HG03439 (cell line): Measurements from ENCODE around the gene PEX14.
"Not testable (repeated sequence)": the region's sequence is repeated elsewhere in the genome, so short reads cannot be mapped to it uniquely, and the experiment has no call there.

ENCODE experiments used
- ATAC-seq: cut with Tn5 transposase; IDR thresholded peaks from one replicate; pipeline ENCODE4 v1.9.1; 2021; ENCODE audit warnings: mild to moderate bottlenecking, moderate library complexity; ENCODE audit not compliant: unreplicated experiment

PEX14 gene

GRCh38 chr1:10494418-10494753, 19.6 kb downstream of the PEX14 start:
- ATAC-seq = no peak

- peak; percentile 60 for ATAC-seq
Measured at GRCh38 chr1:10494754-10495474, 20.2 kb downstream of the PEX14 start.

DNA sequence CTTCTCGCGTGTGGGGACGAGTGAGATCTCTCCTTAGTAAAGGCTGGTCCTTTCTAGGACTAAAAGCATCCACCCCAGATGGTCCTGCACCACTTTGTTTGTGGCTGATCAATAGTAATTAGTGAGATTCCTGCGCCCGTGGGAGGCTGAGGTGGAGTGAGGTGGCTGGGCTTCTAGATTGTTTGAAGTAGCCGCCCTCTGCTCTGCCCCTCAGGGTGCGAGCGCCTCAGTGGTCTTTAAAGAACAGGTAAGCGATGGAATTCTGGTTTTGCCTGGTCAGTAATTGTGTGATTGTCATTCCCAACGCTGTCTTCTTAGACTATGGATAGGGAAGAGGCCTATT, 20.7 kb downstream of the PEX14 start:
- no peak for ATAC-seq

- no peak for ATAC-seq
Measured at GRCh38 chr1:10495952-10496351, 21.2 kb downstream of the PEX14 start.

DNA sequence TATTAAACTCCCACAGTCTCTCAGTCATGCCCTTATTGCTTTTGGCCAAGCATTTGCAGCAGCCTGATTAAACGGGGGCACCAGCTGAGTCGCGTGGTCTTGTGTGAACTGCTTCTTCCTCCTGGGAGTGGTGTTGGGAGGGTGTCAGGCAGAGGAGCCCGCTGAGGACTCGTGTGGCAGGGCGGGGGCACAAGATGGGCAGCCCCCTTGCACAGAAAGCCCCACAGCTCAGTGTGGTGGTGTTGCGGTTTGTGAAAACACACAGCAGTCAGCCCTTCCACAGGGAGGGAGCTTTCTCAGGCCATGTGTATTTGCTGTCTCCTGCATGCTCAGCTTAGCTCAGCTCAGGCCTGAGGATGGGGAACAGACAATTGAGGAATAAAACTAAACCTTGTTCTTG, 22.4 kb downstream of the PEX14 start:
- no peak for ATAC-seq

- ATAC-seq = no peak
Measured at GRCh38 chr1:10498231-10498630, 23.5 kb downstream of the PEX14 start.

GRCh38 chr1:10502206-10502605, 27.5 kb downstream of the PEX14 start:
- no peak for ATAC-seq

- ATAC-seq = no peak
Measured at GRCh38 chr1:10504249-10504648, 29.5 kb downstream of the PEX14 start.

- ATAC-seq = not testable (repeated sequence)
Measured at GRCh38 chr1:10506046-10506676, 31.4 kb downstream of the PEX14 start.

GRCh38 chr1:10506677-10507047, 31.9 kb downstream of the PEX14 start:
- ATAC-seq = no peak

DNA sequence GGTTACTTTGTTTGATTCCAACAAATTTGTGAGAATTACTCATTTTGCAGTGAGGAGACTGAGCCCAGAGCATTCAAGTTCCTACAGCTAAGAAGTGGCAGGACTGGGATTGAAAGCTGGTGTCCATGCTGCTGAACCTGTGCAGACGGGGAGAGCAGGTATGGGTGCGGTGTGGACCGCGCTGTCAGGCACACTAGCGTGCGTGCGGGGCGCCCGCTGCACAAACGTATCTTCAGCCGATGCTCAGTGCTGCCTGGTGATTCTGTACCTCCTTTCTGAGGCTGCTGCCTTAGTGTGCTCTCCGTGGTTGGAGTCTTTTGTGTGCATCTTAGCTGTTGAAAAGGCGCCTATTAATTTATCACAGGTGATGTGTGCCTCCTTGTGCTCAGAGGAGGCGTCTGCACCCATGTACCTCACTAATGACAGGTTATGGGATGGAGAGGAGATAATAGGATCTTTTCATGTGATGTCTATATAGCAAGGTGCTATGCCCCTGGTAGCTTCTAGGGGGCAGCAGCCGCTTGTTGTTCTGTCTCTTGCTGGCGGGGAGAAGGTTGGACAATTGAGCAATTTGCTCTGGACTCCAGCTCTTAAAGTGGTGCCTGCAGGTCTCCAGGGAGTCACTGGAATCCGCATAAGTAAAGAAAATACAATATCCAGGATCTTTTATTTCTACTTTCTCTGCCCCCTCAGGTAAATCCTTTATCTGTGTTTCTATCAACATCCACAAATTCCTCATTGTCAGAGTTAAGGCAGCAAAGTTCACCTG, 32.5 kb downstream of the PEX14 start:
- no peak for ATAC-seq

- no peak for ATAC-seq
Measured at GRCh38 chr1:10508511-10508951, 33.8 kb downstream of the PEX14 start.

- ATAC-seq = no peak
Measured at GRCh38 chr1:10509809-10510509, 35.2 kb downstream of the PEX14 start.

DNA sequence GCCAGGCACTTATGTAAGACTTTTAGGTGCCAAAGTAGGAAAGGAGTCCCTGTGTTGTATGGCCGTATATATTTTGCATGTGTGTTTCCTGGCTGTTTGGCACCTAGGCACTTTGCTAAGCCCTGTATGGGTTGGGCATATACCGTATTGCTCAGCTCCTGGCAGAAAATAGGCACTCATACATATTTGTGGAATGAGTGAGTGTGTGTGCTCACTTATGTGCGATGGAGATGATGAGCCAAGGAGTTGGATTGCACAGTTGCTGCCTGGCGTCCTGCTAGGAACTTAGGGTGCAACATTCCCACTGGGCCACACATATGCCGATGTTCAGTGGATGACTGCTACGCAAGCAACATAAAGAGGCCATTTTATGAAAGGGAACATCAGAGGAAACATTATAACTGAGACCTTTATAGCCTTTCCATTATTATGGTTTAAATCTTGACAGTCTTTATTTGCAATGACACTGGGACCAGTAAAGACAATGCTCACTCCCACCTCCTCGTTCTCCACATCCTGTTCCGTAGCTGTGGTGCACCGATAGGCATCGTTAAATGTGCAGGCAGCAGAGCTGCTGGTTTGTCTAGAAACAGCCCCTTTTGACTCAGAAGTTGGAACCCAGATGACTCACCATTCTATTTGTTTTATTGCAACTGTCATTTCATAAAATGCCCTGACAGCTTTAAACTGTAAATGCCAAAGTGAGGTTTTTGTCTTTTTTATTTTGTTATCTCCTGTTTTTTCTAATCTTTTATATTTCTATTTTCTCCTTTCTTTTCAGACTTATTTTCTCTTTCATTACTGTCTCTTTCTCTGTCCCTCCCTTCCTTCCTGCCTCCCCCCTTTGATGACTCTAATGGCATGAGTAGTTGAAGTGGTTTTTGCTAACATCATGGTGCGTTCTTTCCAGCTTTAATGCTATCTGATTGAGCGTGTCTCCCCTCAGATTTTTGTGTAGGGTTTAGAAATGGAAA, 36.1 kb downstream of the PEX14 start:
- ATAC-seq = peak; percentile 80

GRCh38 chr1:10511494-10511885, 36.7 kb downstream of the PEX14 start:
- no peak for ATAC-seq

DNA sequence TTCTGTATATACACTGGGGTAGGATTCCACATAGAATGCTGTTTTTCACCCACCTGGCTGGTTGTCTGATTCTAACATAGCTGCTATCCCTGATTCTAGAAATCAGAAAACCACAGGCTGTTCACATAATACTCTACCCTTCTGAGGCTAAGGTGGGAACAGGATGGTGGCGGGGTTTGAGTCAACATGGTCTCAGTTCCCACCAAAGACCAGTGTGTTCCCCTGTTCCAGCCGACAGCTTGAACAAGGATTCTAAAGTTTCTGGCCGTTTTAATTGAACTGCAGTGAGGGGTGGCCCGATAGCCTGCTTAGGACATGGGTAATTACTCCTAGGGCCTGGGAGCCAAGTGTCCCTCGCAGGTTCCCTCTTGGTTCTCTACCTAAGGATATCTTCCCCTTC, 38.4 kb downstream of the PEX14 start:
- no peak for ATAC-seq

DNA sequence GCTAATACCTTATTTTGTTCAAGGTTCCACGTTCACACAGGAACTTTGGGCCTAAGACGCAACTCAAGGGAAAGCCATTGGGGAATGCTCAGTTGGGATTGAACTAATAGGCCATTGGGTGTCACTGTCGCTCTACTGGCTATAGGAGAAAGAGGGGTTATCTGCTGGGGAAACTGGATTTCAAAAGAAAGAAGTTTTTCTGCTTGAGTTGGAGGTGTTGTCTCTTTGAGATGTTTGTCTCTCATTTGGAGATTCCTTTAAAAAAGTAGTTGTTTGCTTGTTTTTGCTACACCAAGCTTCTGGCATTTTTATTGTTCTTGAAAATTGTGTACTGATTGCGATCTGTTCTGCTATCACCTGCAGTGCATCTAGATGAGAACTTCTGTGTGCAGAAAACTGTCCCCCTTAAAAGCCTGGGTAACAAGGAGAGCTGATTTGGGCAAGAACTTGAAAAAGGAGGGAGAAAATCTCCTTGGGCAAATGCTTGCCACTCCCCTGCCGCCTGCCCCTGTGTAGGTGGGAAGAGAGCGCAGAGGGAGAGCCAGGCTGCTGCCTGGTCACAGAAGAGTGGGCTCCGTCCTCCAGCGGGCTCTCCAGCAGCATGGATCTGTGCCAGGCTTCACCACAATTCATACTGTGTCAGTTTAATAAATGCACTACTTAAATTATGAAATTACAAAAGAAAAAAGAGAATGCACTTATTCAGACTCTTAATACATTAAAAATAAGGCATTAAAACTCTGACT, 39.9 kb downstream of the PEX14 start:
- no peak for ATAC-seq

DNA sequence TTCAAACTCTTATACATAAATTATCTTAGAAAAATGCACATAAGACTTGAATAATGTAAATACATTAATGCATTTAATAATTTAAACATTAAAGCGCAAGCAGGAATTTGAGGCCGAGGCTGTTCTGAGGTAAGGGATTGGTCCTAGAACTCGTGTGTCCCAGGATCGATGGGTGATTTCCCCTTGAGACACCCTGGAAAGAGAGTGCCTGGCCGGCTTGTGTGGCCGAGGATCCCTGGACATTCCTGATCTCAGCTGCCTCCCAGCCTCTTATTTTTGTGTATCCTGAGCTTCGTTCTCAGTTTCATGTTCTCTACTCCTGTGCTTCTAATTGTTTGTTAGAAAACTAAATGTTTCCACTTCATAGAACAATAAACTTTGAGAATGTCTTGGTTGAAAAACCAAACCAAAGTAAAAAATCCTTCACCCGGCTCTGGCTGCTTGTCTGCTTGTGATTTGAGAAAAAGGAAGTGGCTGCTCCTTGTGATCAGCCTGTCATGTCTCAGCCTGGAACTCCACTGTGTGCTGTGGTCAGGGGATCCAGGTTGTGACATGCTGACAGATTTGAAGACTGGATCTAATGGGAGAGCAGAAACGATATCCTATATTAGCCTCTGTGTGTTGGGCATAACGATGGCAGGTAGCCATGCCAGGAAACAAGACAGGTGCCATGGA, 40.7 kb downstream of the PEX14 start:
- no peak for ATAC-seq
